Measurements from ENCODE around the gene SLC35F3. TPM values are rescaled to one million over a fixed set of nuclear protein-coding genes. Genes with fewer than 3 reads are reported as not detected.

SLC35F3 gene
- total RNA-seq, 6 experiments from 2014 or later, result 0.26 to 0.58 (median 0.46) TPM

DNA sequence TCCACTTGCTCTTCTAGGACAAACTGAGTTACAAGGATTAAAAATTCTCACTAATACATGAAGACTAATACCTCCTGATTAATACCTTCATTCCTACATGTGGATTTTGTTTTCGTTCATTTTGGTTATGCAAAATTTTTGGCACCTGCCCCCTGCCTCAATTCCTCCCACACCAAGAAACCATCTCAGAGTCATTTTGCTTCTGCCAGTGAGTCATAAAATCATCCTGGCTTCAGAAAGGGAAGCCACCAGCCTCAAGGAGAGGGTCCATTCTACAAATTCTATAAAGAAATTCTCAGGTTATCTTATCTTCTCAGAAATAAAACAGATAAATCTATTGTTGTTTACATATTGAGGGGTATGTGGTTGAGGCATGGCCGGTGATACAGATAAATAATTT lies 365.6 kb downstream of the SLC35F3 start:
- TF ChIP-seq, protein P1, sequence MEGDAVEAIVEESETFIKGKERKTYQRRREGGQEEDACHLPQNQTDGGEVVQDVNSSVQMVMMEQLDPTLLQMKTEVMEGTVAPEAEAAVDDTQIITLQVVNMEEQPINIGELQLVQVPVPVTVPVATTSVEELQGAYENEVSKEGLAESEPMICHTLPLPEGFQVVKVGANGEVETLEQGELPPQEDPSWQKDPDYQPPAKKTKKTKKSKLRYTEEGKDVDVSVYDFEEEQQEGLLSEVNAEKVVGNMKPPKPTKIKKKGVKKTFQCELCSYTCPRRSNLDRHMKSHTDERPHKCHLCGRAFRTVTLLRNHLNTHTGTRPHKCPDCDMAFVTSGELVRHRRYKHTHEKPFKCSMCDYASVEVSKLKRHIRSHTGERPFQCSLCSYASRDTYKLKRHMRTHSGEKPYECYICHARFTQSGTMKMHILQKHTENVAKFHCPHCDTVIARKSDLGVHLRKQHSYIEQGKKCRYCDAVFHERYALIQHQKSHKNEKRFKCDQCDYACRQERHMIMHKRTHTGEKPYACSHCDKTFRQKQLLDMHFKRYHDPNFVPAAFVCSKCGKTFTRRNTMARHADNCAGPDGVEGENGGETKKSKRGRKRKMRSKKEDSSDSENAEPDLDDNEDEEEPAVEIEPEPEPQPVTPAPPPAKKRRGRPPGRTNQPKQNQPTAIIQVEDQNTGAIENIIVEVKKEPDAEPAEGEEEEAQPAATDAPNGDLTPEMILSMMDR (IDR thresholded peaks at IDR 0.05), result no peak
- Mint-ChIP-seq H3K27ac (no peak overlapping the region), H3K4me3 (no peak overlapping the region), H3K4me1 (ENCODE audit: low read depth) (no peaks in the 10 kb centered on the region), H3K27me3 (ENCODE audit: insufficient read depth) (peaks cover 5% of the 10 kb centered on the region), H3K36me3 (ENCODE audit: low read depth) (no peaks in the 10 kb centered on the region), H3K9me3 (peaks cover 18% of the 10 kb centered on the region)
- no peak for DNase-seq

DNA sequence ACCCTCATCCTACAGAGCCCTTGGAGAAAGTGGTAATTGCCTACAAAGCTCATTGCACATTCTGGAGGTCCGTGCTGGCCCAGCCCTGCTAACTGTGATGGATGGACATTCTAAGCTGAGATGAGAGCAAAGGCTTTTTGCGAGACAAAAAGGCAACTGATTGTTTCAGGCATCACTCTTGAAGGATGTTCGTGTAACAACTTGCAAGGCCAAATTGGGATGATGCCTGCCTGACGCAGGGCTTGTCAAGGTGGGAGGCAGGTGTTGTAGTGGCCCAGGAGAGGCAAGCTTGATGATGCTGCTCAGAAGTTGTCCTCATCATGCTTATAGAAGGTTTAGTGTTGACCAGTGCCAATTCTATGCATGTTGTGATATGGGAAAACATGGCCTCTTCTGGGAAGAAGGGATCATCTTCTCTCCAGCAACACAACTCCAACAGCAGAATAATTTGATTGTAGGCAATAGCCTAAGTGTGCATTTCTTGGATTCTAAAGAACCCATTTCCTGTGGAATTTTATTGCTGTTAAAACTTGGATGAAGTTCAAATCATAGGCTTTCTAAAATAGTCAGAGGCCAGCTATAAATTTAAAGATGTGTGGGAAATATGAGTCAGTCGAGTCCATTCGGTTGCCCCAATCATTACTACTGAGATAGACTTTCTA lies 366.2 kb downstream of the SLC35F3 start:
- no peaks in the 10 kb centered on the region for H3K36me3 Mint-ChIP-seq (ENCODE audit: low read depth)
- H3K4me1 Mint-ChIP-seq (ENCODE audit: low read depth), result no peaks in the 10 kb centered on the region
- no peak overlapping the region for H3K4me3 Mint-ChIP-seq
- H3K27ac Mint-ChIP-seq, result no peak overlapping the region
- peaks cover 12% of the 10 kb centered on the region for H3K9me3 Mint-ChIP-seq
- no peak for DNase-seq
- H3K27me3 Mint-ChIP-seq (ENCODE audit: insufficient read depth), result peaks cover 5% of the 10 kb centered on the region
- TF ChIP-seq, protein P1 (IDR thresholded peaks at IDR 0.05), result no peak

DNA sequence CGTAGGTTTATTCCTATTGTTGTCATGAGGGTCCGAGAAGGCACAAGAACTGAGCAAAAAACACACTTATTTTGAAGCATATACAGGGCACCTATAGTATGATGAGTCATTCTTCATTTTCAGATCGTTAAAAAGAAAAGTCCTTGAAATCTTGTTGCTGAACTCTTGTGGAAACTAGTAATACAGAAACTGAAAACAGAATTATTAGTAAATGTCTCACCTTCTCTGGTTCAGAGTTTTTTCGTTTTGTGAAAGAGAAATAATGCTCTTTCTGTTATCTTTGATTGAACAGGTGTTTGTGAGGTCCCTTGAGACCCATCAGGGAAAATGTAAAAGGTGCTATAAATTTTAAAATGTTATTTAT lies 366.7 kb downstream of the SLC35F3 start:
- Mint-ChIP-seq H3K4me1 (ENCODE audit: low read depth) (no peaks in the 10 kb centered on the region), H3K4me3 (no peak overlapping the region), H3K27me3 (ENCODE audit: insufficient read depth) (peaks cover 5% of the 10 kb centered on the region), H3K9me3 (peaks cover 10% of the 10 kb centered on the region), H3K27ac (no peak overlapping the region), H3K36me3 (ENCODE audit: low read depth) (no peaks in the 10 kb centered on the region)
- DNase-seq, result no peak
- TF ChIP-seq, protein P1 (IDR thresholded peaks at IDR 0.05), result no peak

DNA sequence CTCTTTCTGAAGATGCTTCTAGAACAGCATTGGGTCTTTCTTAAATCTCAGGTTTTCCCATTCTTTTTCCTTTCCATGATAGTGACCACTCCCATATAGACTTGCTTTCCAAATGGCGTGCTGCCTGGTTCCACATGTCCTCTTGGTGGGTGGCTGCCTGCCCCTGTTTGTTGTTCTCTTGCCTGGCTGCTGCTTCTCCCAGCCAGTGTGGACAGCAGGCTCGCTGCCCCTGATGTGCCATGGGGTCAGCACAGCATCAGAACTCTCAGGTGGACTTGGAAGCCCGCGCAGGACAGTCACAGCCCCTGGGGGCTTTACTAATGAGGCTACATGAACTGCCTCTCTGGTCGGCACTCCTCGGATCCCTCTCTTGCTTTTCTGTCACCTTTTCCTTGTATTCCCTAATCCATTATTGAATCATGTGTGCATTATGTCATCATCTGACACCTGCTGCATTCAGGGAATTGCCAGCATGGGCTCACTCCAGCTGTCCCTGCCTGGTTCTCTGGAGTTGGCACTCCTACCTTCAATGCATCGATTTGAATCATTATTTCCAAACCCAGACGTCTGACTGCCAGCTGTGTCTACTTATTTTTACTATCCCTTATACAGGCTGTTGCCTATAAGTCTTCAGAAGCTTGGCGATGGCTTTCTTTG lies 368.3 kb downstream of the SLC35F3 start:
- H3K36me3 Mint-ChIP-seq (ENCODE audit: low read depth), result no peaks in the 10 kb centered on the region

DNA sequence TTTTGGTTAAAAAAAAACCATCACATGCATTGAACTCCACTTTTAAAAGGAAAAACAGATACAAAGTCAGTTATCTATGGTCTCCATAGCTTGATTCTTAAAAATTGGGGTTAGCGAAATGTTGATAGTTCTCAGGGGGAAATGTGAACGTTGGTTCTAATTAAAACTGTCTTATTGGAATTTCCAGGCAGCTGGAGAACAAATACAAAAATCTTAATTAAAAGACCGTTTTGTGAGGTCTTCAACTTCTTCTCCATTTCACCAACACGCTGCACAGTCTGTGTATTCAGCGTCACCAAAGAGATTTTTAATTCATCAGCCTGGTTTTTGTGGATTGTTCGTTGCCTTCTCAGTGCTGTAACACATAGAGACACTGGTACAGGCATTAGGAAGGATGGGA lies 369.5 kb downstream of the SLC35F3 start:
- no peak for DNase-seq
- Mint-ChIP-seq H3K27ac (no peak overlapping the region), H3K9me3 (peaks cover 16% of the 10 kb centered on the region), H3K27me3 (ENCODE audit: insufficient read depth) (peaks cover 5% of the 10 kb centered on the region), H3K4me3 (no peak overlapping the region), H3K36me3 (ENCODE audit: low read depth) (no peaks in the 10 kb centered on the region), H3K4me1 (ENCODE audit: low read depth) (no peaks in the 10 kb centered on the region)
- TF ChIP-seq, protein P1 (IDR thresholded peaks at IDR 0.05), result no peak

More for the DNA sequence above, 368.3 kb downstream of the SLC35F3 start:
- no peak for DNase-seq
- peaks cover 5% of the 10 kb centered on the region for H3K27me3 Mint-ChIP-seq (ENCODE audit: insufficient read depth)
- peaks cover 10% of the 10 kb centered on the region for H3K9me3 Mint-ChIP-seq
- H3K4me1 Mint-ChIP-seq (ENCODE audit: low read depth), result no peaks in the 10 kb centered on the region
- H3K4me3 Mint-ChIP-seq, result no peak overlapping the region
- H3K27ac Mint-ChIP-seq, result no peak overlapping the region
- TF ChIP-seq, protein P1 (IDR thresholded peaks at IDR 0.05), result no peak
